Endothelial cell (in vitro differentiated cells): Measurements from ENCODE around the gene NAA38. TPM values are rescaled to one million over a fixed set of nuclear protein-coding genes. Genes with fewer than 3 reads are reported as not detected.

Experiments
- DNase-seq: peaks from one replicate; pipeline ENCODE4 v3.0.0; 2021; ENCODE audit warnings: low spot score
- H3K27ac Mint-ChIP-seq: one replicate; pipeline ENCODE4 v1.8.0; 2021; ENCODE audit warnings: mixed read lengths, inconsistent platforms; ENCODE audit not compliant: unreplicated experiment
- H3K27me3 Mint-ChIP-seq: one replicate; pipeline ENCODE4 v1.8.0; 2021; ENCODE audit warnings: mild to moderate bottlenecking, moderate library complexity, mixed read lengths, inconsistent platforms; ENCODE audit not compliant: unreplicated experiment
- H3K36me3 Mint-ChIP-seq: one replicate; pipeline ENCODE4 v1.8.0; 2021; ENCODE audit warnings: mild to moderate bottlenecking, low read depth, mixed read lengths, inconsistent platforms; ENCODE audit not compliant: unreplicated experiment
- H3K4me1 Mint-ChIP-seq: one replicate; pipeline ENCODE4 v1.8.0; 2021; ENCODE audit warnings: mild to moderate bottlenecking, mixed read lengths, inconsistent platforms; ENCODE audit not compliant: unreplicated experiment
- H3K4me3 Mint-ChIP-seq: one replicate; pipeline ENCODE4 v1.8.0; 2021; ENCODE audit warnings: mild to moderate bottlenecking, mixed read lengths, inconsistent platforms; ENCODE audit not compliant: unreplicated experiment
- H3K9me3 Mint-ChIP-seq: one replicate; pipeline ENCODE4 v1.8.0; 2021; ENCODE audit warnings: mixed read lengths, inconsistent platforms; ENCODE audit not compliant: unreplicated experiment
- CTCF ChIP-seq: fragments of 200-600 bp; sonication (generic); IDR thresholded peaks from one replicate; pipeline ENCODE4 v1.5.0; 2021; ENCODE audit warnings: antibody characterized with exemption; ENCODE audit not compliant: unreplicated experiment
- total RNA-seq: library from RNA; stranded (reverse); fragmentation: NEBNext Ultra II Directional; extraction: Animal tissue kit (Norgen Biotek cat#: 25700); gene quantifications from one replicate; pipeline ENCODE4 v1.2.1, GENCODE V29; 2021; ENCODE audit not compliant: unreplicated experiment

Gene NAA38
- total RNA-seq, 1 donor from 2014 or later = 97.9 TPM

GRCh38 chr17:7849130-7849750 is 8.1 kb downstream of the NAA38 start:
- no peak for DNase-seq
- peaks cover 19% of the 10 kb centered on the region for H3K27me3 Mint-ChIP-seq
- no peaks in the 10 kb centered on the region for H3K9me3 Mint-ChIP-seq
- no peak overlapping the region for H3K27ac Mint-ChIP-seq
- H3K36me3 Mint-ChIP-seq = peaks cover 35% of the 10 kb centered on the region
- H3K4me3 Mint-ChIP-seq = no peak overlapping the region
- TF ChIP-seq CTCF = no peak
- H3K4me1 Mint-ChIP-seq = peaks cover 7% of the 10 kb centered on the region

GRCh38 chr17:7848739-7849129 is 8.6 kb downstream of the NAA38 start:
- Mint-ChIP-seq H3K4me3 (no peak overlapping the region), H3K27me3 (peaks cover 17% of the 10 kb centered on the region)

GRCh38 chr17:7848131-7848579 is 9.2 kb downstream of the NAA38 start:
- H3K9me3 Mint-ChIP-seq = no peaks in the 10 kb centered on the region
- H3K36me3 Mint-ChIP-seq = peaks cover 30% of the 10 kb centered on the region
- peak overlapping the region; percentile 65 for H3K4me3 Mint-ChIP-seq
- no peak for TF ChIP-seq CTCF
- no peak overlapping the region for H3K27ac Mint-ChIP-seq
- DNase-seq = no peak
- peaks cover 16% of the 10 kb centered on the region for H3K27me3 Mint-ChIP-seq
- peaks cover 5% of the 10 kb centered on the region for H3K4me1 Mint-ChIP-seq

More at GRCh38 chr17:7848739-7849129, 8.6 kb downstream of the NAA38 start:
- TF ChIP-seq CTCF = no peak
- no peak overlapping the region for H3K27ac Mint-ChIP-seq
- peaks cover 31% of the 10 kb centered on the region for H3K36me3 Mint-ChIP-seq
- peaks cover 6% of the 10 kb centered on the region for H3K4me1 Mint-ChIP-seq
- DNase-seq = no peak
- no peaks in the 10 kb centered on the region for H3K9me3 Mint-ChIP-seq

GRCh38 chr17:7846765-7847661 is 10.3 kb downstream of the NAA38 start:
- no peak for DNase-seq
- Mint-ChIP-seq H3K27ac (no peak overlapping the region), H3K27me3 (peaks cover 14% of the 10 kb centered on the region), H3K9me3 (no peaks in the 10 kb centered on the region), H3K36me3 (peaks cover 26% of the 10 kb centered on the region), H3K4me3 (no peak overlapping the region), H3K4me1 (peaks cover 11% of the 10 kb centered on the region)
- TF ChIP-seq CTCF = no peak
